H4 (cell line): ENCODE results near the gene LMAN2. TPM values are rescaled to one million over a fixed set of nuclear protein-coding genes. Genes with fewer than 3 reads are reported as not detected.
"Not testable (repeated sequence)": the region's sequence is repeated elsewhere in the genome, so short reads cannot be mapped to it uniquely, and the experiment has no call there.

Experiments
- DNase-seq: peaks from one replicate; pipeline ENCODE4 v3.0.0-alpha.2; 2015; ENCODE audit warnings: low spot score
- total RNA-seq: library from RNA; depleted of rRNA; stranded (reverse); fragments of >200 nt; shearing (Covaris generic); gene quantifications from 2 replicates; pipeline ENCODE4 v1.2.3, GENCODE V29; 2014

The LMAN2 gene
- total RNA-seq, 1 experiment from 2014 or later: 800 TPM

GRCh38 chr5:177306674-177307543 is 44.6 kb downstream of the LMAN2 start:
- no peak for DNase-seq

GRCh38 chr5:177306103-177306640 is 45.3 kb downstream of the LMAN2 start:
- not testable (repeated sequence) for DNase-seq

GRCh38 chr5:177304392-177305119 is 46.9 kb downstream of the LMAN2 start:
- no peak for DNase-seq

GRCh38 chr5:177303925-177304391 is 47.5 kb downstream of the LMAN2 start:
- DNase-seq: no peak

GRCh38 chr5:177303121-177303924 is 48.1 kb downstream of the LMAN2 start, which contains the start of the genes PRELID1 and RAB24:
Gene PRELID1, plus strand, starts transcription at chr5:177303799. Its CDS starts 187 bp downstream, at chr5:177303986.
Gene RAB24, minus strand, starts transcription at chr5:177303719. Its CDS starts 431 bp downstream, at chr5:177303288.
- DNase-seq: peak; percentile 85

- DNase-seq: no peak
These were observed 48.9 kb downstream of the LMAN2 start for GRCh38 chr5:177302354-177303110.

- DNase-seq: no peak
These were observed 49.8 kb downstream of the LMAN2 start for GRCh38 chr5:177301503-177302165.

- DNase-seq: no peak
These were observed 50.5 kb downstream of the LMAN2 start for GRCh38 chr5:177300951-177301350.

- DNase-seq: peak; percentile 84
These were observed 51.1 kb downstream of the LMAN2 start for GRCh38 chr5:177300236-177300880.

GRCh38 chr5:177299697-177300096 is 51.8 kb downstream of the LMAN2 start:
- DNase-seq: no peak

GRCh38 chr5:177297922-177298321 is 53.5 kb downstream of the LMAN2 start:
- DNase-seq: no peak

- DNase-seq: no peak
These were observed 54.9 kb downstream of the LMAN2 start for GRCh38 chr5:177296581-177296980.

GRCh38 chr5:177295924-177296323 is 55.5 kb downstream of the LMAN2 start:
- DNase-seq: no peak

GRCh38 chr5:177294632-177295031 is 56.8 kb downstream of the LMAN2 start:
- no peak for DNase-seq

GRCh38 chr5:177293819-177294581 is 57.5 kb downstream of the LMAN2 start:
- DNase-seq: no peak

GRCh38 chr5:177291735-177292134 is 59.7 kb downstream of the LMAN2 start:
- no peak for DNase-seq

- DNase-seq: no peak
These were observed 60.5 kb downstream of the LMAN2 start for GRCh38 chr5:177290816-177291596.

GRCh38 chr5:177288191-177288590 is 63.3 kb downstream of the LMAN2 start:
- DNase-seq: no peak
